Measurements from ENCODE around the gene CRTAC1.

- TF ChIP-seq POLR2AphosphoS5 (IDR thresholded peaks at IDR 0.05; ENCODE audit: low read depth, low read length) (no peak), EZH2phosphoT487 (IDR thresholded peaks at IDR 0.05; ENCODE audit: borderline replicate concordance) (no peak), JUND (IDR thresholded peaks at IDR 0.05) (no peak), CBX3 (IDR thresholded peaks at IDR 0.05; ENCODE audit: low read depth) (no peak), CTCF (IDR thresholded peaks at IDR 0.05 in 2 of 3, conservative IDR thresholded peaks at IDR 0.05 in 1 of 3; ENCODE audit: borderline replicate concordance in 1 of 3, insufficient read depth in 1 of 3, low read depth in 2 of 3, low read length in 2 of 3) (no peak), CEBPB (IDR thresholded peaks at IDR 0.05; ENCODE audit: low read depth) (no peak), EZH2 (IDR thresholded peaks at IDR 0.05) (no peak), RAD21 (IDR thresholded peaks at IDR 0.05; ENCODE audit: low read depth) (no peak), SIN3A (IDR thresholded peaks at IDR 0.05; ENCODE audit: low read depth) (no peak), ELF1 (IDR thresholded peaks at IDR 0.05; ENCODE audit: borderline replicate concordance, low read depth) (no peak)
- TF ChIP-seq, protein P1, sequence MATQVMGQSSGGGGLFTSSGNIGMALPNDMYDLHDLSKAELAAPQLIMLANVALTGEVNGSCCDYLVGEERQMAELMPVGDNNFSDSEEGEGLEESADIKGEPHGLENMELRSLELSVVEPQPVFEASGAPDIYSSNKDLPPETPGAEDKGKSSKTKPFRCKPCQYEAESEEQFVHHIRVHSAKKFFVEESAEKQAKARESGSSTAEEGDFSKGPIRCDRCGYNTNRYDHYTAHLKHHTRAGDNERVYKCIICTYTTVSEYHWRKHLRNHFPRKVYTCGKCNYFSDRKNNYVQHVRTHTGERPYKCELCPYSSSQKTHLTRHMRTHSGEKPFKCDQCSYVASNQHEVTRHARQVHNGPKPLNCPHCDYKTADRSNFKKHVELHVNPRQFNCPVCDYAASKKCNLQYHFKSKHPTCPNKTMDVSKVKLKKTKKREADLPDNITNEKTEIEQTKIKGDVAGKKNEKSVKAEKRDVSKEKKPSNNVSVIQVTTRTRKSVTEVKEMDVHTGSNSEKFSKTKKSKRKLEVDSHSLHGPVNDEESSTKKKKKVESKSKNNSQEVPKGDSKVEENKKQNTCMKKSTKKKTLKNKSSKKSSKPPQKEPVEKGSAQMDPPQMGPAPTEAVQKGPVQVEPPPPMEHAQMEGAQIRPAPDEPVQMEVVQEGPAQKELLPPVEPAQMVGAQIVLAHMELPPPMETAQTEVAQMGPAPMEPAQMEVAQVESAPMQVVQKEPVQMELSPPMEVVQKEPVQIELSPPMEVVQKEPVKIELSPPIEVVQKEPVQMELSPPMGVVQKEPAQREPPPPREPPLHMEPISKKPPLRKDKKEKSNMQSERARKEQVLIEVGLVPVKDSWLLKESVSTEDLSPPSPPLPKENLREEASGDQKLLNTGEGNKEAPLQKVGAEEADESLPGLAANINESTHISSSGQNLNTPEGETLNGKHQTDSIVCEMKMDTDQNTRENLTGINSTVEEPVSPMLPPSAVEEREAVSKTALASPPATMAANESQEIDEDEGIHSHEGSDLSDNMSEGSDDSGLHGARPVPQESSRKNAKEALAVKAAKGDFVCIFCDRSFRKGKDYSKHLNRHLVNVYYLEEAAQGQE (IDR thresholded peaks at IDR 0.05; ENCODE audit: low read depth): no peak
Observed at GRCh38 chr10:97907830-97908229, 122.6 kb downstream of the CRTAC1 start.

Measured in HCT116 (cell line).